Upper lobe of left lung (tissue), 6 donors: Measurements from ENCODE around the gene VKORC1. TPM values are rescaled to one million over a fixed set of nuclear protein-coding genes. Genes with fewer than 3 reads are reported as not detected.

Experiments
- ATAC-seq, 2 donors: fragments of 200-7000 bp; cut with Tn5 transposase; one replicate each; pipeline ENCODE4 v1.9.1; 2022; ENCODE audit warnings: mild to moderate bottlenecking in 2 of 2, moderate library complexity in 2 of 2; ENCODE audit not compliant: low FRiP score in 2 of 2
- DNase-seq, 2 donors: peaks; one replicate each; pipeline ENCODE4 v3.0.0-alpha.2; 2019 to 2020
- H3K27ac ChIP-seq, 4 donors: fragments of 200-600 bp; sonication (generic); one replicate each; pipeline ENCODE4 v1.5.1; 2016 to 2019
- H3K27me3 ChIP-seq, 4 donors: fragments of 200-600 bp; sonication (generic); one replicate each; pipeline ENCODE4 v1.5.1; 2017 to 2019
- H3K36me3 ChIP-seq, 4 donors: fragments of 200-600 bp; sonication (generic); one replicate each; pipeline ENCODE4 v1.5.1; 2016 to 2019
- H3K4me1 ChIP-seq, 4 donors: fragments of 200-600 bp; sonication (generic); one replicate each; pipeline ENCODE4 v1.5.1; 2018 to 2019
- H3K4me3 ChIP-seq, 4 donors: fragments of 200-600 bp; sonication (generic); one replicate each; pipeline ENCODE4 v1.5.1; 2017 to 2019; ENCODE audit warnings: mild to moderate bottlenecking in 2 of 4, moderate library complexity in 1 of 4
- H3K9me3 ChIP-seq, 4 donors: fragments of 200-600 bp; sonication (generic); one replicate each; pipeline ENCODE4 v1.5.1; 2018 to 2019
- CTCF ChIP-seq, 6 experiments: fragments of 450-650 bp in 4 of 6; fragments of 200-600 bp in 2 of 6; sonication (generic) in 2 of 6; IDR thresholded peaks; one replicate each; pipeline ENCODE4 v1.5.1; 2016 to 2019; ENCODE audit warnings: antibody characterized with exemption in 6 of 6
- EP300 ChIP-seq, 4 donors: sonication (generic); formaldehyde crosslinking; IDR thresholded peaks; one replicate each; pipeline ENCODE4 v1.5.1; 2017; ENCODE audit warnings: antibody characterized with exemption in 4 of 4, control low read depth in 2 of 4
- POLR2A ChIP-seq, 4 donors: fragments of 450-650 bp; IDR thresholded peaks; one replicate each; pipeline ENCODE4 v1.5.1; 2016 to 2017; ENCODE audit warnings: antibody characterized with exemption in 4 of 4, mild to moderate bottlenecking in 2 of 4
- POLR2AphosphoS5 ChIP-seq, 2 donors: sonication (generic); formaldehyde crosslinking; IDR thresholded peaks; one replicate each; pipeline ENCODE4 v1.5.1; 2017; ENCODE audit warnings: antibody characterized with exemption in 2 of 2
- WGBS, 2 donors: methylation state at CpG; one replicate each; pipeline ENCODE4 v1.1.5; 2017 to 2018; 5-methylcytosine and 5-hydroxymethylcytosine counted together
- total RNA-seq, 6 donors: library from RNA; depleted of rRNA in 4 of 6; stranded (reverse); fragments of >200 nt in 4 of 6; gene quantifications; one replicate each; pipeline versions ENCODE4 v1.1.0 to v1.2.1, GENCODE V29; 2016 to 2021
- donor health status: DM: no; HTN: no; CAD: no; lungs with moderate emphysema.
- donor health status: DM: no; HTN: yes; CAD: no; lungs with severe emphysema.

Gene VKORC1
- total RNA-seq, 6 donors from 2014 or later: 37.7 to 105 (median 61.4) TPM

GRCh38 chr16:31130336-31130891 lies 35.8 kb upstream of the VKORC1 start:
- no peak for TF ChIP-seq POLR2AphosphoS5 (IDR thresholded peaks at IDR 0.05)
- TF ChIP-seq EP300 (IDR thresholded peaks at IDR 0.05): peak in 1 of 4 donors; percentile 1
- Histone ChIP-seq H3K4me1 (peaks cover 29 to 82% (median 58%) of the 10 kb centered on the region in 4 donors), H3K9me3 (no peaks in the 10 kb centered on the region), H3K27me3 (no peaks in the 10 kb centered on the region), H3K27ac (peak overlapping the region; percentile 91 to 94 (median 92)), H3K4me3 (peak overlapping the region in 1 of 4 donors; percentile 17), H3K36me3 (peaks cover 0 to 66% (median 39%) of the 10 kb centered on the region in 4 donors)
- peak; percentile 59 to 79 for DNase-seq
- 40 to 59% methylated on average over 1 to 10 of the region's 10 CpGs for WGBS, 2 donors
- peak in 1 of 2 donors; percentile 1 for ATAC-seq

GRCh38 chr16:31129568-31130335 lies 35.2 kb upstream of the VKORC1 start:
- TF ChIP-seq CTCF (IDR thresholded peaks at IDR 0.05): no peak
- TF ChIP-seq POLR2AphosphoS5 (IDR thresholded peaks at IDR 0.05): peak in 1 of 2 donors; percentile 21
- TF ChIP-seq POLR2A (IDR thresholded peaks at IDR 0.05): peak in 1 of 4 donors; percentile 55
- no peak for TF ChIP-seq EP300 (IDR thresholded peaks at IDR 0.05)
- H3K4me1 ChIP-seq: peaks cover 29 to 82% (median 58%) of the 10 kb centered on the region in 4 donors
- peak overlapping the region; percentile 91 to 94 (median 92) for H3K27ac ChIP-seq
- peak overlapping the region in 1 of 4 donors; percentile 17 for H3K4me3 ChIP-seq
- ATAC-seq: peak in 1 of 2 donors; percentile 64
- H3K9me3 ChIP-seq: no peaks in the 10 kb centered on the region
- peak; percentile 72 to 91 for DNase-seq
- peaks cover 0 to 71% (median 39%) of the 10 kb centered on the region in 4 donors for H3K36me3 ChIP-seq
- H3K27me3 ChIP-seq: no peaks in the 10 kb centered on the region
- 43 to 76% methylated on average over 6 to 24 of the region's 29 CpGs for WGBS, 2 donors

- Histone ChIP-seq H3K4me1 (peaks cover 29 to 74% (median 57%) of the 10 kb centered on the region in 4 donors), H3K27ac (peak overlapping the region; percentile 91 to 94 (median 92)), H3K9me3 (no peaks in the 10 kb centered on the region), H3K36me3 (peaks cover 0 to 79% (median 42%) of the 10 kb centered on the region in 4 donors), H3K4me3 (no peak overlapping the region), H3K27me3 (no peaks in the 10 kb centered on the region)
- peak; percentile 81 to 87 for TF ChIP-seq POLR2AphosphoS5 (IDR thresholded peaks at IDR 0.05)
- peak in 2 of 4 donors; percentile 58 to 78 for TF ChIP-seq EP300 (IDR thresholded peaks at IDR 0.05)
- peak in 1 of 4 donors; percentile 76 for TF ChIP-seq POLR2A (IDR thresholded peaks at IDR 0.05)
- peak in 1 of 6 experiments; percentile 6 for TF ChIP-seq CTCF (IDR thresholded peaks at IDR 0.05)
- peak; percentile 84 to 88 for ATAC-seq
- DNase-seq: peak in 1 of 2 donors; percentile 94
- 40 to 75% methylated on average over 9 to 14 of the region's 14 CpGs for WGBS, 2 donors
Measured at GRCh38 chr16:31128711-31129567, 34.3 kb upstream of the VKORC1 start.

GRCh38 chr16:31127182-31127581 lies 32.6 kb upstream of the VKORC1 start:
- Histone ChIP-seq H3K9me3 (no peaks in the 10 kb centered on the region), H3K4me3 (no peak overlapping the region), H3K4me1 (peaks cover 29 to 58% (median 51%) of the 10 kb centered on the region in 4 donors), H3K27me3 (no peaks in the 10 kb centered on the region), H3K36me3 (peaks cover 4 to 93% (median 43%) of the 10 kb centered on the region in 4 donors), H3K27ac (peak overlapping the region; percentile 91 to 94 (median 92))
- ATAC-seq (peak in 1 of 2 donors; percentile 38), DNase-seq (peak; percentile 80 to 87)
- 65 to 87% methylated on average over 12 to 13 of the region's 13 CpGs for WGBS, 2 donors
- TF ChIP-seq EP300 (IDR thresholded peaks at IDR 0.05) (no peak), POLR2A (IDR thresholded peaks at IDR 0.05) (peak in 1 of 4 donors; percentile 68)

GRCh38 chr16:31125844-31126243 lies 31.2 kb upstream of the VKORC1 start:
- Histone ChIP-seq H3K4me3 (no peak overlapping the region), H3K9me3 (no peaks in the 10 kb centered on the region), H3K27ac (peak overlapping the region in 1 of 4 donors; percentile 91), H3K36me3 (peaks cover 10 to 93% (median 41%) of the 10 kb centered on the region in 4 donors), H3K27me3 (no peaks in the 10 kb centered on the region), H3K4me1 (peaks cover 29 to 45% (median 41%) of the 10 kb centered on the region in 4 donors)
- ATAC-seq: no peak
- 90 to 94% methylated on average over 3 of the region's 3 CpGs for WGBS, 2 donors
- DNase-seq: no peak
- no peak for TF ChIP-seq POLR2A (IDR thresholded peaks at IDR 0.05)
- TF ChIP-seq POLR2AphosphoS5 (IDR thresholded peaks at IDR 0.05): no peak
- no peak for TF ChIP-seq CTCF (IDR thresholded peaks at IDR 0.05)
- TF ChIP-seq EP300 (IDR thresholded peaks at IDR 0.05): no peak
